ENCODE results near the gene QSOX2.

- TF ChIP-seq POLR2A (IDR thresholded peaks at IDR 0.05) (peak in 1 of 4 donors; percentile 56), POLR2AphosphoS5 (IDR thresholded peaks at IDR 0.05) (no peak)
- TF ChIP-seq, protein P1, sequence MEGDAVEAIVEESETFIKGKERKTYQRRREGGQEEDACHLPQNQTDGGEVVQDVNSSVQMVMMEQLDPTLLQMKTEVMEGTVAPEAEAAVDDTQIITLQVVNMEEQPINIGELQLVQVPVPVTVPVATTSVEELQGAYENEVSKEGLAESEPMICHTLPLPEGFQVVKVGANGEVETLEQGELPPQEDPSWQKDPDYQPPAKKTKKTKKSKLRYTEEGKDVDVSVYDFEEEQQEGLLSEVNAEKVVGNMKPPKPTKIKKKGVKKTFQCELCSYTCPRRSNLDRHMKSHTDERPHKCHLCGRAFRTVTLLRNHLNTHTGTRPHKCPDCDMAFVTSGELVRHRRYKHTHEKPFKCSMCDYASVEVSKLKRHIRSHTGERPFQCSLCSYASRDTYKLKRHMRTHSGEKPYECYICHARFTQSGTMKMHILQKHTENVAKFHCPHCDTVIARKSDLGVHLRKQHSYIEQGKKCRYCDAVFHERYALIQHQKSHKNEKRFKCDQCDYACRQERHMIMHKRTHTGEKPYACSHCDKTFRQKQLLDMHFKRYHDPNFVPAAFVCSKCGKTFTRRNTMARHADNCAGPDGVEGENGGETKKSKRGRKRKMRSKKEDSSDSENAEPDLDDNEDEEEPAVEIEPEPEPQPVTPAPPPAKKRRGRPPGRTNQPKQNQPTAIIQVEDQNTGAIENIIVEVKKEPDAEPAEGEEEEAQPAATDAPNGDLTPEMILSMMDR (IDR thresholded peaks at IDR 0.05), result peak in 2 of 6 experiments; percentile 9 to 27
Observed at GRCh38 chr9:136267261-136268111, 21.9 kb upstream of the QSOX2 start.

Data from upper lobe of left lung (tissue), 4 donors.